CD8-positive, alpha-beta memory T cell (primary cell): ENCODE data around the gene ADGRL2. TPM values are rescaled to one million over a fixed set of nuclear protein-coding genes. Genes with fewer than 3 reads are reported as not detected.

Experiments used
- CTCF ChIA-PET: fragments of 350-600 bp; sonication (Branson Sonifier 250); formaldehyde crosslinking; loops from one replicate; lab custom pipeline; 2021; ENCODE audit warnings: antibody characterized with exemption; lab: Charles Lee
- POLR2A ChIA-PET: fragments of 350-600 bp; sonication (Branson Sonifier 250); formaldehyde crosslinking; loops from one replicate; lab custom pipeline; 2021; ENCODE audit warnings: antibody characterized with exemption; lab: Charles Lee
- DNase-seq, 5 donors: peaks; one replicate each; pipeline versions ENCODE4 v3.0.0 to v3.0.0-alpha.2; 2020 to 2022; ENCODE audit warnings: mixed read lengths in 1 of 5
- H3K27ac ChIP-seq: one replicate; pipeline ENCODE4 v1.7.0; 2013; ENCODE audit warnings: low read depth, mild to moderate bottlenecking, low read length, moderate library complexity
- H3K27me3 ChIP-seq: 2 replicates; pipeline ENCODE4 v1.7.0; 2013; ENCODE audit warnings: low read length, mild to moderate bottlenecking; ENCODE audit not compliant: insufficient read depth, poor library complexity, severe bottlenecking
- H3K36me3 ChIP-seq: 2 replicates; pipeline ENCODE4 v1.7.0; 2013; ENCODE audit warnings: mild to moderate bottlenecking, low read length, moderate library complexity; ENCODE audit not compliant: insufficient read depth
- H3K4me1 ChIP-seq: 2 replicates; pipeline ENCODE4 v1.7.0; 2013; ENCODE audit warnings: mild to moderate bottlenecking, low read length, moderate library complexity; ENCODE audit not compliant: insufficient read depth
- H3K4me3 ChIP-seq: 2 replicates; pipeline ENCODE4 v1.7.0; 2013; ENCODE audit warnings: mild to moderate bottlenecking, low read length
- H3K9me3 ChIP-seq: 2 replicates; pipeline ENCODE4 v1.7.0; 2013; ENCODE audit warnings: mild to moderate bottlenecking, low read length
- H3K27ac Mint-ChIP-seq, 8 donors: one replicate each; pipeline ENCODE4 v1.8.0; 2020 to 2021; ENCODE audit warnings: mixed read lengths in 8 of 8, mild to moderate bottlenecking in 6 of 8, inconsistent platforms in 3 of 8, moderate library complexity in 3 of 8
- H3K27me3 Mint-ChIP-seq, 2 donors: one replicate each; pipeline ENCODE4 v1.8.0; 2020 to 2021; ENCODE audit warnings: mixed read lengths in 2 of 2, mild to moderate bottlenecking in 1 of 2, moderate library complexity in 1 of 2
- H3K36me3 Mint-ChIP-seq, 3 donors: one replicate each; pipeline ENCODE4 v1.8.0; 2020 to 2021; ENCODE audit warnings: mixed read lengths in 3 of 3, inconsistent platforms in 1 of 3, mild to moderate bottlenecking in 1 of 3
- H3K4me1 Mint-ChIP-seq, 3 donors: one replicate each; pipeline ENCODE4 v1.8.0; 2020 to 2021; ENCODE audit warnings: mixed read lengths in 3 of 3, inconsistent platforms in 1 of 3, mild to moderate bottlenecking in 1 of 3
- H3K4me3 Mint-ChIP-seq, 7 donors: one replicate each; pipeline ENCODE4 v1.8.0; 2020 to 2021; ENCODE audit warnings: mixed read lengths in 7 of 7, mild to moderate bottlenecking in 6 of 7, moderate library complexity in 4 of 7, inconsistent platforms in 2 of 7
- H3K9me3 Mint-ChIP-seq, 5 donors: one replicate each; pipeline ENCODE4 v1.8.0; 2020 to 2022; ENCODE audit warnings: mixed read lengths in 5 of 5, mild to moderate bottlenecking in 3 of 5, moderate library complexity in 2 of 5, inconsistent platforms in 1 of 5
- polyA plus RNA-seq: library from polyadenylated mRNA; unstranded; fragments of 300-500 nt; fragmentation: Illumina TruSeq; gene quantifications from one replicate; pipeline ENCODE4 v1.2.3, GENCODE V29; 2021
- total RNA-seq, 2 experiments: library from RNA; stranded (reverse); gene quantifications; one replicate each; pipeline ENCODE4 v1.2.3, GENCODE V29; 2021

The ADGRL2 gene
- total and polyA plus RNA-seq, 3 experiments from 2014 or later = not detected

GRCh38 chr1:81832573-81832972 is 31.8 kb downstream of the ADGRL2 start:
- Mint-ChIP-seq H3K4me3 (no peak overlapping the region), H3K4me1 (no peaks in the 10 kb centered on the region), H3K27ac (no peak overlapping the region), H3K36me3 (no peaks in the 10 kb centered on the region), H3K27me3 (no peaks in the 10 kb centered on the region), H3K9me3 (peaks cover 8 to 26% (median 11%) of the 10 kb centered on the region in 5 donors)
- no peaks in the 10 kb centered on the region for H3K27me3 ChIP-seq
- H3K27ac ChIP-seq = no peak overlapping the region
- no peak overlapping the region for H3K4me3 ChIP-seq
- ChIA-PET POLR2A (no interaction called here), CTCF (interaction anchor here (1.1 kb wide), 1 partner anchor 19 kb away, joined by 3 read pairs; no protein-coding TSS in a partner anchor)
- H3K36me3 ChIP-seq = no peaks in the 10 kb centered on the region
- no peaks in the 10 kb centered on the region for H3K9me3 ChIP-seq
- no peak for DNase-seq
- no peaks in the 10 kb centered on the region for H3K4me1 ChIP-seq

- no peak for DNase-seq
- H3K4me1 Mint-ChIP-seq = no peaks in the 10 kb centered on the region
- ChIA-PET POLR2A (no interaction called here), CTCF (no interaction called here)
- H3K27me3 Mint-ChIP-seq = no peaks in the 10 kb centered on the region
- no peak overlapping the region for H3K4me3 ChIP-seq
- H3K9me3 Mint-ChIP-seq = peaks cover 8 to 26% (median 10%) of the 10 kb centered on the region in 5 donors
- no peak overlapping the region for H3K27ac Mint-ChIP-seq
- H3K27me3 ChIP-seq = no peaks in the 10 kb centered on the region
- H3K36me3 Mint-ChIP-seq = no peaks in the 10 kb centered on the region
- H3K4me3 Mint-ChIP-seq = no peak overlapping the region
- H3K9me3 ChIP-seq = no peaks in the 10 kb centered on the region
- no peaks in the 10 kb centered on the region for H3K36me3 ChIP-seq
- H3K4me1 ChIP-seq = no peaks in the 10 kb centered on the region
- no peak overlapping the region for H3K27ac ChIP-seq
These were observed 33.0 kb downstream of the ADGRL2 start for GRCh38 chr1:81833722-81834121.

- Histone ChIP-seq H3K4me1 (no peaks in the 10 kb centered on the region), H3K27ac (no peak overlapping the region), H3K4me3 (no peak overlapping the region), H3K27me3 (no peaks in the 10 kb centered on the region), H3K9me3 (no peaks in the 10 kb centered on the region), H3K36me3 (no peaks in the 10 kb centered on the region)
- ChIA-PET POLR2A (no interaction called here), CTCF (no interaction called here)
- no peak for DNase-seq
- Mint-ChIP-seq H3K4me1 (no peaks in the 10 kb centered on the region), H3K27me3 (no peaks in the 10 kb centered on the region), H3K9me3 (peaks cover 8 to 26% (median 10%) of the 10 kb centered on the region in 5 donors), H3K4me3 (no peak overlapping the region), H3K36me3 (no peaks in the 10 kb centered on the region), H3K27ac (no peak overlapping the region)
These were observed 33.5 kb downstream of the ADGRL2 start for GRCh38 chr1:81834268-81834667.

GRCh38 chr1:81834921-81835698 is 34.4 kb downstream of the ADGRL2 start:
- Histone ChIP-seq H3K36me3 (no peaks in the 10 kb centered on the region), H3K4me1 (no peaks in the 10 kb centered on the region), H3K27me3 (no peaks in the 10 kb centered on the region), H3K4me3 (no peak overlapping the region), H3K9me3 (no peaks in the 10 kb centered on the region), H3K27ac (no peak overlapping the region)
- ChIA-PET CTCF (no interaction called here), POLR2A (no interaction called here)
- Mint-ChIP-seq H3K9me3 (peaks cover 8 to 25% (median 13%) of the 10 kb centered on the region in 5 donors), H3K4me3 (no peak overlapping the region), H3K36me3 (no peaks in the 10 kb centered on the region), H3K27me3 (no peaks in the 10 kb centered on the region), H3K4me1 (no peaks in the 10 kb centered on the region), H3K27ac (no peak overlapping the region)
- no peak for DNase-seq

GRCh38 chr1:81836007-81836626 is 35.4 kb downstream of the ADGRL2 start:
- no peaks in the 10 kb centered on the region for H3K36me3 Mint-ChIP-seq
- H3K4me1 ChIP-seq = no peaks in the 10 kb centered on the region
- H3K4me3 ChIP-seq = no peak overlapping the region
- POLR2A ChIA-PET = no interaction called here
- no peaks in the 10 kb centered on the region for H3K27me3 ChIP-seq
- H3K36me3 ChIP-seq = no peaks in the 10 kb centered on the region
- no peak overlapping the region for H3K27ac ChIP-seq
- no peaks in the 10 kb centered on the region for H3K27me3 Mint-ChIP-seq
- H3K4me3 Mint-ChIP-seq = no peak overlapping the region
- CTCF ChIA-PET = no interaction called here
- H3K9me3 Mint-ChIP-seq = peaks cover 6 to 23% (median 13%) of the 10 kb centered on the region in 5 donors
- no peaks in the 10 kb centered on the region for H3K9me3 ChIP-seq
- DNase-seq = no peak
- H3K4me1 Mint-ChIP-seq = no peaks in the 10 kb centered on the region
- H3K27ac Mint-ChIP-seq = no peak overlapping the region

GRCh38 chr1:81838600-81839218 is 38.0 kb downstream of the ADGRL2 start:
- POLR2A ChIA-PET = no interaction called here
- CTCF ChIA-PET = no interaction called here
- no peak overlapping the region for H3K27ac Mint-ChIP-seq
- H3K4me1 ChIP-seq = no peaks in the 10 kb centered on the region
- no peaks in the 10 kb centered on the region for H3K4me1 Mint-ChIP-seq
- DNase-seq = no peak
- H3K9me3 ChIP-seq = no peaks in the 10 kb centered on the region
- H3K36me3 ChIP-seq = no peaks in the 10 kb centered on the region
- H3K27ac ChIP-seq = no peak overlapping the region
- H3K27me3 Mint-ChIP-seq = no peaks in the 10 kb centered on the region
- H3K9me3 Mint-ChIP-seq = peaks cover 4 to 20% (median 13%) of the 10 kb centered on the region in 5 donors
- no peak overlapping the region for H3K4me3 Mint-ChIP-seq
- H3K4me3 ChIP-seq = no peak overlapping the region
- no peaks in the 10 kb centered on the region for H3K36me3 Mint-ChIP-seq
- no peaks in the 10 kb centered on the region for H3K27me3 ChIP-seq

- no peak for DNase-seq
- H3K9me3 ChIP-seq = no peaks in the 10 kb centered on the region
- no peak overlapping the region for H3K27ac ChIP-seq
- H3K27ac Mint-ChIP-seq = no peak overlapping the region
- CTCF ChIA-PET = no interaction called here
- H3K36me3 ChIP-seq = no peaks in the 10 kb centered on the region
- H3K4me1 Mint-ChIP-seq = no peaks in the 10 kb centered on the region
- no peak overlapping the region for H3K4me3 Mint-ChIP-seq
- H3K9me3 Mint-ChIP-seq = peaks cover 4 to 13% (median 9%) of the 10 kb centered on the region in 5 donors
- no peak overlapping the region for H3K4me3 ChIP-seq
- H3K4me1 ChIP-seq = no peaks in the 10 kb centered on the region
- no peaks in the 10 kb centered on the region for H3K27me3 ChIP-seq
- POLR2A ChIA-PET = no interaction called here
- H3K27me3 Mint-ChIP-seq = no peaks in the 10 kb centered on the region
- H3K36me3 Mint-ChIP-seq = no peaks in the 10 kb centered on the region
These were observed 40.1 kb downstream of the ADGRL2 start for GRCh38 chr1:81840805-81841204.

GRCh38 chr1:81841795-81842194 is 41.1 kb downstream of the ADGRL2 start:
- no peaks in the 10 kb centered on the region for H3K4me1 ChIP-seq
- no peak overlapping the region for H3K27ac Mint-ChIP-seq
- no peaks in the 10 kb centered on the region for H3K4me1 Mint-ChIP-seq
- H3K4me3 ChIP-seq = no peak overlapping the region
- no peaks in the 10 kb centered on the region for H3K27me3 Mint-ChIP-seq
- H3K36me3 ChIP-seq = no peaks in the 10 kb centered on the region
- peaks cover 4 to 17% (median 9%) of the 10 kb centered on the region in 5 donors for H3K9me3 Mint-ChIP-seq
- ChIA-PET POLR2A (no interaction called here), CTCF (no interaction called here)
- H3K9me3 ChIP-seq = no peaks in the 10 kb centered on the region
- H3K36me3 Mint-ChIP-seq = no peaks in the 10 kb centered on the region
- H3K27me3 ChIP-seq = no peaks in the 10 kb centered on the region
- H3K27ac ChIP-seq = no peak overlapping the region
- no peak for DNase-seq
- no peak overlapping the region for H3K4me3 Mint-ChIP-seq
